Measurements from ENCODE around the gene LRSAM1.

LRSAM1 gene

GRCh38 chr9:127498298-127498697 lies 47.0 kb downstream of the LRSAM1 start:
- DNase-seq (ENCODE audit: low spot score), result no peak

- DNase-seq (ENCODE audit: low spot score), result no peak
Observed at GRCh38 chr9:127500399-127500798, 49.1 kb downstream of the LRSAM1 start.

- DNase-seq (ENCODE audit: low spot score), result no peak
Observed at GRCh38 chr9:127500862-127501261, 49.6 kb downstream of the LRSAM1 start.

DNA sequence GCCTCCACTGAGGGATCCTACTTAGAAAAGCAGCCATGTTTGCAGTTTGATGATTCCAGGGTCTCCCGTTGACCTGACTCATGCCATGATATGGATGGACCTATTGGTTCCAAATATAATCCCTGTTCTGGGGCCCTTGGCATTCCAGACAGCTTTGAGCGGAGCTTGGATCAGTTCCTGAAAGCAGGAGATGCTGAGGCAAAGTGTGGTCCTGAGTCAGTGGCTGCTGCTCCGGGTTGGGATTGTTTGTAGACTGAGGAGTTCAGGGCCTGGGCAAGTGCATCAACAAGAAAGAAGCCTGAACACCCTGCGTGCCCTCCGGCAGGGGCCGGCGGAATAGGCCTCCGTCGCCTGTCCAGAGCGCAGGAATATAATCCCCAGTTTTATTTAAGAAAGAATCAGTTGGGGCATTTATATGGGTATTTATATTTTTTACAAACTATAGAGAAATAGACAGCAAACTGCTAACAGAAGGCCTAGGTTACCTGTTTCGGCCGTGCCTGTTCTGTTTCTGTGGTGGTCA lies 50.6 kb downstream of the LRSAM1 start:
- DNase-seq (ENCODE audit: low spot score), result no peak

DNA sequence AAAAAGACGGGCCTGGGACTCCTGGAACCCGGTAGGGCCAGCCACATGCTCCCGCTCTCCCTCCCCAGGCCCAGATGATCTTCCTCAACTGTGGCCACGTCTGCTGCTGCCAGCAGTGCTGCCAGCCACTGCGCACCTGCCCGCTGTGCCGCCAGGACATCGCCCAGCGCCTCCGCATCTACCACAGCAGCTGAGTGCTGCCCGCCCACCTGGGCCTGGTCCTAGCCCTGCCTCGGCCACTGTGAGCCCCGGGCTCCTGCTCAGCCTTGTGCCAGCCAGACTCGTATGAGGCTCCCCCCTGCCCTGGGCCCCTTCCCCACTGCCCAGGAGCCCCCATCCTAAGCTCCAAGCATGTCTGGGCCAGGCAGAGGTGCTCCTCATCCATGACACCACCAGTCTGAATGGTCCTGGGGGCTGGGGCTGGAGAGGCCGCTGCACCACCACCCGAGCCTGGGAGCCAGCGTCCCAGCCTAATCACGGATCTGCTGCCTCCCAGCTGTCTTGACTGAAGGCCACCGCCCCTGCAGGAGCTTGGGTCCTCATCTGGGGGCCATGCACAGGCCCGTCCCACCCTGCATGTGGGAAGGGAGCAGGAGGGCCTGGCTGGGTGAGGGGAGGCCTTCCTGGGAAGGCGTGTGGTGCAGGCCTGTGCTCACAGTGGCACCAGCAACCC lies 51.5 kb downstream of the LRSAM1 start:
- DNase-seq (ENCODE audit: low spot score), result no peak

- DNase-seq (ENCODE audit: low spot score), result no peak
Observed at GRCh38 chr9:127503379-127503921, 52.1 kb downstream of the LRSAM1 start.

- DNase-seq (ENCODE audit: low spot score), result peak; percentile 79
Observed at GRCh38 chr9:127503947-127504886, 52.9 kb downstream of the LRSAM1 start.

DNA sequence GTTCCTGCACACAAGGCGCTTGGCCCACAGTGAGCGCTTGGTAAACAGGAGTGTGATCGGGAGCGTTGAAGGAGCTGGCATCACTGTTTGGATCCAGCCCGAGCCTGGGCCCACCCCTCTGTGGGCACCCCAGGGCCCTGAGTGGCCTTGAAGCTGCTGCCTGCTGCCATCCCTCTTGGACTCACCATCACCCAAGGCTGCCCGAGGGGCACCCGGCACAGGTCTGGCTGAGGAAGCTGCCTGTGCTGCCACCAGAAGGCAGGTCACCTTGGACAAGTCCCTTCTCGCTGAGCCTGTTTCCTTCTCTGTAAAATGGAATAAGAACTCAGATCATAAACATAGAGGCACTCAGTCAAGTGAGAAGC lies 53.6 kb downstream of the LRSAM1 start:
- DNase-seq (ENCODE audit: low spot score), result no peak

DNA sequence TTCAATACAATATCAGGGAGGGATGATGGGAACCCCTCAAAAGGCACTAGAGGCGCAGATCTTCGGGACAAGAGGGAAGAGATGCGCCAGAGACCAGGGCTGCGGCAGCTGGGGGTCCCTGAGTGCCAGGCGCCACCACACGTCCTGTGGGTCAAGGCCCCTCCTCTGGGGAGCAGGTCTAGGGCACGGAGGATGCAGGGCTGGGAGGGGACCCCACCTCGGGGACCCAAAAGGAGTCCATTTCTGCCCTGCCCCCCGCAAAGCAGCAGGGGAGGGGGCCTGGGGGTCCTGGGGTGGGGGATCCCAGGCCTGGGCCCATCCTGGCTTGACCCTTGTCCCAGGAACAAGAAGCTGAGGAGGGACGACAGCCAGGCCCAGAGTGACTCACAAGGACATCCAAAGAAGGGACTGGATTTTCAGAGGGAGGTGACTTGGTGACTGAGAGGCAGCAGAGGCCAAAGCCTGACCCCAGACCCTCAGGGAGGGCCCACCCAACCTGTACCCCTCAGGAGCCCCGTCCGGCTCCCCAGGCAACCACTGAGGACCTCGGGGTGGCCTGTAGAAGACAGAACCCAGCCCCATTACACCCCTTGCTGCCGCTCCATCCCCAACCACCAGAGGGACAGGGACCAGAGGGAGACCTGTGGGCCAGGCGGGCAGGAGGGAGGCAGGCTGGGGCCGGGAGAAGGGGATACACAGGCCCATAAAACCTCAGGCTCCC lies 54.2 kb downstream of the LRSAM1 start:
- peak; percentile 59 for DNase-seq (ENCODE audit: low spot score)

- DNase-seq (ENCODE audit: low spot score), result no peak
Observed at GRCh38 chr9:127506117-127506813, 55.0 kb downstream of the LRSAM1 start.

DNA sequence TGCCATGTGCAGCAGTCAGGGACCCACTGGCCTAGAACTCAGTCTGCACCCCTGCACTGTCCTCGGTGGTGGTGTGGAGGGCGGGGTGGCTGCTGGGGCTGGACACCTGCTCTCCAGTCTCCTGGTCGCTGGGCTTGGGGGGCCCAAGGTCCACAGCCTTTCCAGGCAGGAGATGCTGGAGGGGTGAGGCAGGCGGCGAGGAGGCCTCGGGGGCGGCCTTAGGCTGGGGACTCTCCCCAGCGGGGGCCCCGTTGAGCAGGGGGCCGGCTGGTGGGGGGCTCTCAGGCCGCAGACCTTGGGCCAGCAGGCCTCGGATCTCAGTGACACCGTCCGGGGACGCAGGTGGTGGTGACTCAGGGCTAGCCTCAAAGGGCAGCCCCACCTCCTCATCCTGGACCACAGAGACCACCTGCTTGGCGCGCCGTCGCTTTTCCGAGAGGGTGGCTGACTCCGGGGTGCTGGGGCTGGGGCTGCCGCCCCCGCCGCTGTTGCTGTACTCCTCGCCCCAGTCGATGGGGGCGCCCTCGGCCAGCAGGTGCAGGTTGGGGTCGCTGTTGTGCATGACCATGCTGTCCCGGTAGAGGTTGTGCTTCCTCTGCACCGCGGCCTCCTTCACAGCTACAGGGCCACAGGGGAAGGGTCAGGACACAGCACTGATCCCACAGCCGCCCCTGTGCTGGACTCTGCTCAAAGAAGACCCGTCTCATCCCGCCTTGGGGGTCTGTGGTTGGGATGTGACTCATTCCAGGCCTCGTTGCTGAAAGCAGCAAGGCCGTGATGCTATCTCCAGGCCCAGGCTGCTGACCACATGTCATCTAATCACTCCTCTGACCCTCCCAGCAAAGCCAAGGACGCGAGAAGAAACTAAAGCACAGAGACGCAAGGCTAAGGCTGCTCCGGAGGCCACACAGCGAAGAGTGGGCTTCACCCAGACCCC lies 55.8 kb downstream of the LRSAM1 start:
- DNase-seq (ENCODE audit: low spot score), result no peak

- DNase-seq (ENCODE audit: low spot score), result no peak
Observed at GRCh38 chr9:127507751-127508648, 56.7 kb downstream of the LRSAM1 start.

- no peak for DNase-seq (ENCODE audit: low spot score)
Observed at GRCh38 chr9:127508901-127509260, 57.6 kb downstream of the LRSAM1 start.

DNA sequence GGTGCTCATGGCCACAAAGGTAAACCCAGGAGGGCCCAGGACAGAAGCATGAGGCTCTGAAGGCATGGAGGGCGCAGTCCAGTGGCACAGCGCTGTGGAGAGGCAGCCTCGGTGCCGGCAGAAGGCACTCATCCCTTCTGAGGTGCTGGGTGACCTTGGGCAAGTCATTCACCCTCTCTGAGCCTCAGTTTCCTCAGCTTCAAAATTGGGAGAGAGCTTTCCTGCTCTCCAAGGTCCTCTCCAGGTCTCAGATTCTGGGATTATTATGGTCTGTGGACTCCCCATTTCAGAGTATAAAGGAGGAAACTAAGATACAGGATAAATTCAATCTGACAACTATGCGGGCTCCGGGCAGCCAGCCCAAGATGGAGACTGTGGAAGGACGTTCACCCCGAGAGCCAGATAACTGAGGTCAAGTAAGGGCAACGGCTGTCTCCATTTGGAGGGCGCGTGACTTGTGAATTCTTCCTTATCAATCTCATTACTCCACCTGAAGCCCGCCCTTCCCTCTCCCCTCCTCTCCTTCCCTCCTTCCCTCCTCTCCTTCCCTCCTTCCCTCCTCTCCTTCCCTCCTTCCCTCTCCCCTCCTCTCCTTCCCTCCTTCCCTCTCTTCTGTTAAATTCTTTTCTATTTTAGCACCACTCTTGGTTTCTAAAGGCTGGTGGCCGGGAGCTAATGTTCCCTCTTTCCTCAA lies 58.1 kb downstream of the LRSAM1 start:
- DNase-seq (ENCODE audit: low spot score), result no peak

- no peak for DNase-seq (ENCODE audit: low spot score)
Observed at GRCh38 chr9:127509955-127510299, 58.6 kb downstream of the LRSAM1 start.

DNA sequence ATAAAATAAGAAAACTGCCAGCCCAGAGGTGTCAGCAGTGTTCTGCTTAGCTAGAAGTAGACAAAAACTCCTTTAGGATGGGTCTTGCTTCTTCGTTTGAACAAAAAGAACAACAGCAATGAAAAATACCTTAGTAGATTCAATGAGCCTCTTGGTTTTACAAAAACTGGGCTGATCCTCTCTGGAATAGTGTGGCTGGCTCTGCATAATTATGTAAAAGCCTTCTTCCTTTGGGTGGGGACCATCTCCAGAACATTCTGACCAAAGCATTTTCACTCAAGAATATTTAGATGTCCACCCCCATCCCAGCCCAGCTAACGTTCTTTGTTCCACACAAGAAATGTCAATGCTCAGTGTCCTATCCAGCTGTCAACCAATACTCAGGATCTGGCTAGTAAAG lies 63.2 kb downstream of the LRSAM1 start:
- no peak for DNase-seq (ENCODE audit: low spot score)

DNA sequence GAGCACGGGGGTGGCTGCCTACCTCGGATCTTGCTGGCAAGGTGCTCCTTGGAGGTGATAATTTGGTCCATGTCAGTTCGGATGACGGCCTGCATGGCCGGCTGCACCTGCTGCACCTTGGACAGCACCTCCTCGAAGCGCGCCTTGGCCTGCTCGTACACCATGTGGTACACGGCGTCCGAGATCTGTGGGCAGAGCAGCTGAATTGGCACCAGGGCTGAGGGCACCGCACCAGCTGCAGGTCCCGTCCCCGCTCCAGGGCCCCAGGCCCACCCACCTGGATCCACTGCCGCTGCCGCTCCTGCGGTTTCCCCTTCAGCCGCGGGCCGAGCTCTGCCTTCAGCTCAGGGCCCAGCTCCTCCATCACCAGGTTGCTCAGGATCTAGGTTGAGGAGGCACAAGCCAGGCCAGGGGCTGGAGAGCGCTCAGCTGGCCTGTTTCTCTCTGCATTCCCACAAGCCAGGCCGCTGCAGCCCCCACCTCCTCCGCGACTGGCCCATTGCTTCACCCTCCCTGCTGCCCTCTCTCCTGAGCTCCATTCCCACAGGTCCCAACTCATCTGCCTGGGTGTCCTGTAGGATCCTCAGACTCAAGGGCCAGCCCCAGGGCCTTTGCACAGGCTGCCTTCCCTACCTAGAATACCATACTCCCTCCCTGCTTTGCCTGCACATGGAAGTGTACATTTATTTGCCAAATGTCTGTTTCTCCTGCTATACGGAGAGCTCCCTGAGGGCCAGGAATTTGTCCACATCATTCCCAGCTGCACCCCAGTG lies 65.7 kb downstream of the LRSAM1 start:
- DNase-seq (ENCODE audit: low spot score), result no peak

DNA sequence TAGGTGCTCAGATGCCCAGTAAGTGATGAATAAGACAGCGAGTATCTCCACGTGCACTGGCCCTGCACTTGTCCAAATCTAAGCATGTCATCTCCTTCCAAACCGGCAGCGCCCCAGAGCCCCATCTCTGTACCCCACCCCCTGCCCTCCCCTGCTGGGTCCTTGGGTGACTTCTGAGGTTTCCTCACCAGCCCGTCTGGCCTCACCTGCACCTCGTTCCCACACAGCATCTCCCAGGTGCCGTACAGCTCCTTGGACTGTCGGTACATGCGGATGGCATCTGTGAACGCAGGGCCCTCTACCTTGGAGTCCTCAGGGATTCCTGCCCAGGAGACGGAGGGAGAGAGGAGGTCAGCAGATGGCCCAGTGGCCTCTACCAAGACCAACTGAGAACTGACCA lies 66.3 kb downstream of the LRSAM1 start:
- DNase-seq (ENCODE audit: low spot score), result no peak
